MM.1S (cell line): ENCODE data around the gene ITSN1.

Experiments
- CTCF ChIP-seq: fragments of 300-600 bp; sonication (generic); IDR thresholded peaks from 2 replicates; pipeline ENCODE4 v1.5.1; 2016; ENCODE audit warnings: antibody characterized with exemption, low read length, mixed read lengths
- EZH2 ChIP-seq: fragments of 300-600 bp; sonication (generic); optimal IDR thresholded peaks from 2 replicates; pipeline ENCODE3; 2017; ENCODE audit warnings: low read depth, mild to moderate bottlenecking, antibody characterized with exemption, low read length, mixed read lengths
- EZH2phosphoT487 ChIP-seq: fragments of 300-600 bp; sonication (generic); IDR thresholded peaks from 2 replicates; pipeline ENCODE4 v1.6.1; 2018; ENCODE audit warnings: antibody characterized with exemption, low read length

GRCh38 chr21:33815143-33815707, 172.9 kb downstream of the ITSN1 start:
- TF ChIP-seq CTCF (no peak), EZH2 (no peak), EZH2phosphoT487 (no peak)
